Subcutaneous abdominal adipose tissue (tissue), 5 donors: ENCODE results near the gene TMEM254.
A peak's percentile ranks its signal among the peaks of the same experiment; 100 is the strongest.
"Not testable (repeated sequence)": the region's sequence is repeated elsewhere in the genome, so short reads cannot be mapped to it uniquely, and the experiment has no call there.

ENCODE experiments used
- H3K27ac ChIP-seq: one replicate; pipeline ENCODE4 v1.7.0; 2013; ENCODE audit warnings: low read depth, mild to moderate bottlenecking, inconsistent platforms, low read length, moderate library complexity
- H3K27me3 ChIP-seq, 5 donors: one replicate each; pipeline ENCODE4 v1.7.0; 2013; ENCODE audit warnings: low read length in 5 of 5, inconsistent platforms in 1 of 5; ENCODE audit not compliant: control insufficient read depth in 5 of 5, insufficient read depth in 4 of 5
- H3K36me3 ChIP-seq, 5 donors: one replicate each; pipeline ENCODE4 v1.7.0; 2013; ENCODE audit warnings: low read length in 5 of 5; ENCODE audit not compliant: control insufficient read depth in 5 of 5, insufficient read depth in 5 of 5
- H3K4me1 ChIP-seq, 5 donors: one replicate each; pipeline ENCODE4 v1.7.0; 2013; ENCODE audit warnings: low read length in 5 of 5, mild to moderate bottlenecking in 3 of 5, moderate library complexity in 1 of 5; ENCODE audit not compliant: control insufficient read depth in 5 of 5, insufficient read depth in 5 of 5
- H3K4me3 ChIP-seq, 5 donors: one replicate each; pipeline ENCODE4 v1.7.0; 2013; ENCODE audit warnings: low read length in 5 of 5, low read depth in 1 of 5
- H3K9ac ChIP-seq, 5 donors: one replicate each; pipeline ENCODE4 v1.7.0; 2013; ENCODE audit warnings: low read length in 5 of 5, mild to moderate bottlenecking in 4 of 5, moderate library complexity in 3 of 5
- H3K9me3 ChIP-seq, 5 donors: one replicate each; pipeline ENCODE4 v1.7.0; 2013; ENCODE audit warnings: low read length in 5 of 5; ENCODE audit not compliant: control insufficient read depth in 5 of 5
- donor health status: healthy.
- donor health status: healthy.
- donor health status: healthy.
- donor health status: healthy.
- donor health status: healthy.

The TMEM254 gene, protein sequence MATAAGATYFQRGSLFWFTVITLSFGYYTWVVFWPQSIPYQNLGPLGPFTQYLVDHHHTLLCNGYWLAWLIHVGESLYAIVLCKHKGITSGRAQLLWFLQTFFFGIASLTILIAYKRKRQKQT

DNA sequence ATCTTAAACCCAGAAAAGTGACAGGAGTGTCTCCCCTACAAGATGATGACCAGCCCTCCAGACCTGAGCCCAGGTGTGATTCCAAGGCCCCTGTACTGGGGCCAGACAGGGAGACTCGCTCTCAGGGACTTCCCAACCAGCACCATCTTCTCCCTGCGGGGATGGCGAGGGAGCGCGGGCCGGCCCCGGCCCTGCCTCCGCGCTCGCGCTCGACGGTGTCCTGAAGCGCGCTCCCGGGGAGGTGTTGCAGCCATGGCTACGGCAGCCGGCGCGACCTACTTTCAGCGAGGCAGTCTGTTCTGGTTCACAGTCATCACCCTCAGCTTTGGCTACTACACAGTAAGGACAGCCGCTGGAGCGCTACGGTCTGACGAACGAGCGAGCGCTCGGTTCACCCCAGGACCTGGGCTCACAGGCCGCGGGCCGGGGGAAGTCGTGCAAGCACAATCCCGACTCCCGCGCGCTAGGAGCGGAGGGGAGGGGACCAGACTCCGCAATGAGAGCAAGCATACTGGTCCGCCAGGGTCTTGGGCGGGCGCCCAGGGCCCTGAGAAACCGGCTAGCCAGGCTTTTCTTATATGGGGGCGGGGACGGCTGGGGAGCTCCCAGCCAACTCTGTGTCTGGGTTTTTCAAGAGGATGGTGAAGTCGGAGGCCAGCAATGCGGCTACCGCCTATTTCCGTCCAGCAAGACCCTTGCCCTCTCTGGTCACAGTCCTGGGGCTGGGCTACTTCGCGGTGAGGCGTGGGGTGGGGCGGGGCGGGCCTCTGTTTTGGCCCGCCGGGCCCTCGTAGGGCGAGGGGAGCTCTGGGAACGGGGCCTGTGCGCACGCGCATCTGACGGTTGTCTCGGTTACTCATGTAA lies at the start of gene TMEM254:
Gene TMEM254, plus strand, starts transcription at position 218 of the 864 bp plus-strand sequence. Its CDS starts 35 bp downstream, at position 253.
- Histone ChIP-seq H3K9me3 (no peaks in the 10 kb centered on the region), H3K9ac (peak within 1 kb of the TSS; percentile 78 to 98 (median 94)), H3K4me3 (peak within 1 kb of the TSS; percentile 84 to 98 (median 90)), H3K4me1 (peaks cover 0 to 22% (median 18%) of the 10 kb centered on the region in 5 donors), H3K27ac (peak within 1 kb of the TSS; percentile 97), H3K36me3 (peaks cover 0 to 10% (median 6%) of the 10 kb centered on the region in 5 donors), H3K27me3 (no peaks in the 10 kb centered on the region)

DNA sequence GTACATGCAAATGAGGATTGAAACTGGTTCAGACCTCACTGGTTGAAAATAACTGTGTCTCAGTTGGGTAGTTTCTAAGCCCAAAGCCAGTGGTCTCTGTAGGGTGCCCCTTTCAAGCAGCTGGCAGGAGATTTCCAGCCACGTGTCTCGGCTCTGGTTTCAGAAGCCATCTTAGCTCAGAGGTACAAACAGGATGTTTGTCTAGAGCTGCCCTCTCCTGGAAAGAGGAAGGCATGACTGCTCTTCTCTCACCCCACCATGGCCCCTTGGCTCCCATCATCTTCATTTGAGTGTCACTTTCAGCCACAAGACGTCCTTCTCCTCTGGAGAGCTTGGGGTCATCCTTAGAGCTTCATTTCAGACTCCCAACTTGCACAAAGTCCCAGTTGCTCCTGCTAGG lies 49.3 kb upstream of the TMEM254 start:
- H3K9me3 ChIP-seq, H3K4me1 ChIP-seq, H3K4me3 ChIP-seq, H3K27me3 ChIP-seq, H3K36me3 ChIP-seq, H3K9ac ChIP-seq, H3K27ac ChIP-seq: not testable (repeated sequence)

DNA sequence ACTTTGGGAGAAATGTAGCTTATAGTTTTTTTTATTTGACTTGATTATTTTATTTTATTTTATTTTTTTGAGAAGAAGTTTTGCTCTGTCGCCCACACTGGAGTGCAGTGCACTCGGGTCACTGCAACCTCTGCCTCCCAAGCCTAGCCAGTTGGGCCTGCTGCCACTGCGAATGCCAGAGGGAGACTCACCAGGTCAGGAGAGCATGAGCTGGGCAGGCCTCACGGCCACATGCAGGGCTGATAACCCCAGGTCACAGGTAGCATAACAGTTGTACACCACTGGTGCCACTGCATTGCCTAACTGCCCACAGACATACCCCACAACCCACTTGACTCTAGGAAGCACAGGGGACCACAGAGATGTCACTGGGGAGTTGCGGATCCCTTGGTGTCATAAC lies 48.6 kb upstream of the TMEM254 start:
- not testable (repeated sequence) for H3K27me3 ChIP-seq, H3K4me1 ChIP-seq, H3K9me3 ChIP-seq, H3K4me3 ChIP-seq, H3K36me3 ChIP-seq, H3K9ac ChIP-seq, H3K27ac ChIP-seq

DNA sequence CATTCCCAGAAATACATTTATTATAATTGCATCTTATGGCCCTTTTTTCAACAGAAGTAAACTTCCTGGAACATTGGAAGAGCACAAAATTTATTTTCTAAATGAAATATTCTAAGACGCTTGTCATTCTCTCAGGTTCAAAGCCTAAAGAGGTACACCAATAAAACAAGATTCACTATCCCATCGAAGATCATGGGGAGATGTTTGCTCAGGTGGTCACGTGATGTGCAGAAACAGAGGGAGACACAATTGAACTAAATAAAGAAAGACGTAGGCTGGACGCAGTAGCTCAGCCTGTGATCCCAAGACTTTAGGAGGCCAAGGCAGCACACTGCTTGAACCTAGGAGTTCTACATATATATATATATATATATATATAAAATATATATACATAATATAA lies 46.0 kb upstream of the TMEM254 start:
- H3K4me3 ChIP-seq = no peak overlapping the region
- no peak overlapping the region for H3K27ac ChIP-seq
- H3K9me3 ChIP-seq = no peaks in the 10 kb centered on the region
- H3K27me3 ChIP-seq = no peaks in the 10 kb centered on the region
- no peak overlapping the region for H3K9ac ChIP-seq
- H3K36me3 ChIP-seq = no peaks in the 10 kb centered on the region
- no peaks in the 10 kb centered on the region for H3K4me1 ChIP-seq

DNA sequence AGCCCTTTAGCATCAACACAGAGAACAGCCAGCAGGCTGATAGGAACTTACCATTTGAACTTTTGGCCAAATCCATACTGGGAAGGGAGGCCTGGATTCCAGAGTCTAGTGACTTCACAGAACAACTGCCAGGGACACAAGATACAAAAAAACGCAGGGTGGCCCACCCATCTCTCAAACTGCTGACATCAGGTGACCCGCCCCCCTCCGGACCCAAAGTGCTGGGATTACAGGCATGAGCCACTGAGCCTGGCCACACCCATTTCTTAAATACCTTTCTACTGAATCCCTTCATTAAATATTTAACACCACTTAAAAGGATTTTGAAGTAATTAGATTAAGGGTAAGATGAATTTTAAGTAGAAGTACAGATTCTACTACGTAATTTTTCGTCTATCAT lies 43.7 kb upstream of the TMEM254 start:
- not testable (repeated sequence) for H3K4me1 ChIP-seq, H3K4me3 ChIP-seq, H3K9ac ChIP-seq, H3K9me3 ChIP-seq, H3K27ac ChIP-seq, H3K27me3 ChIP-seq, H3K36me3 ChIP-seq

DNA sequence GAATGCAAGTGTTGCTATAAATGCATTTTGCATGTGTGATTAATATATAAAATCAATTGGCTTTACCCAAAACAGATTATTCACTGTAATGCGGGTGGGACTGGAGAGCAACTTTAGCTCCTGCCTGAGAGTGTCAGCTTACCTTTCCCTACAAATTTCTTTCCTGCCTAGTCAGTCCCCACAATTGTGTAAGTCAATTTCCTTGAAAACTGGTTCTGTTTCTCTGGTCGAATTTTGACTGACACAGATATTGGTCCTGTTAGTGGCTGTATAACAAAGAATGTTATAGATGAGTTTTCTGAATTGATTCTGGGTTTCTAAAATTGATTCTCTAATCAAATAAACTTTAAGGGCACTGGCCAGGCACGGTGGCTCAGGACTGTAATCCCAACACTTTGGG lies 43.0 kb upstream of the TMEM254 start:
- H3K27me3 ChIP-seq, H3K36me3 ChIP-seq, H3K4me1 ChIP-seq, H3K27ac ChIP-seq, H3K9me3 ChIP-seq, H3K9ac ChIP-seq, H3K4me3 ChIP-seq: not testable (repeated sequence)

DNA sequence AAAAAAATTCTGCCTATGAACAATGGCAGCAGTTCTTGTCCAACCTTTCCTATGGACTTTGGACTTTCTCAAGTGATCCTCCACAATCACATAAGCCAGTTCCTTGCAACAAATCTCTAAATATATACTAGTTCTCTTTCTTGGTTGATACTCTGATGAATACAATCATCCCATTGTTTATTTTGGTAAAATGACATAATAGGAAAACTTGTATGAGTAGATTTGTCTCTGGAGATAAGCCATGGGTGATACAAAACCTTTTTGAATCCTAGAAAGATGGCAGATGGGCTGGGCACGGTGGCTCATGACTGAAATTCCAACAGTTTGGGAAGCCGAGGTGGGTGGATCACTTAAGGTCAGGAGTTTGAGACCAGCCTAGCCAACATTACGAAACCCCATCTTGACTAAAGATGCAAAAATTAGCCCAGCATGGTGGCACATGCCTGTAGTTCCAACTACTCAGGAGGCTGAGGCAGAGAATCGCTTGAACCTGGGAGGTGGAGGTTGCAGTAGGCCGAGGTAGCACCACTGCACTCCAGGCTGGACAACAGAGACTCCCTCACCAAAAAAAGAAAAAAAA lies 41.5 kb upstream of the TMEM254 start:
- not testable (repeated sequence) for H3K4me3 ChIP-seq, H3K9ac ChIP-seq, H3K27ac ChIP-seq, H3K36me3 ChIP-seq, H3K27me3 ChIP-seq, H3K4me1 ChIP-seq, H3K9me3 ChIP-seq

DNA sequence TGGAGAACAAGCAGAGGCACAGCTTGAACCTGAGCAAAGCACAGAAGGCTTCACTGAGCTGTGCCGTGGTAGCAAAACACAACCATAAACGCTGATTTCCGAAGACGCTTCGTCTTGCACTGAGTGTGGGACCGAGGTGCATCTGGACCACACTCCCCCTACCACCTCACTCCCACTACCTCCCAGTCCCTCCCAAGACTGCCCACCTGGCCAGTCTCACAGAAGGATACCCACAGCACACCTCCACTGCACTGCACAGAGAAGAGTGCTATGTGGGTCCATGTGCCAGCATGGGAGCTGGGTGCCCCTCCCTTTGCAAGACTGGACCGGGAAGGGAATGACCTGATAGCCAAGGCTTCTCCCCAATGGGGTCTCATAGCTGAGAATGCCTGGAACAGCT lies 40.2 kb upstream of the TMEM254 start:
- not testable (repeated sequence) for H3K9ac ChIP-seq, H3K27me3 ChIP-seq, H3K9me3 ChIP-seq, H3K4me3 ChIP-seq, H3K36me3 ChIP-seq, H3K4me1 ChIP-seq, H3K27ac ChIP-seq

DNA sequence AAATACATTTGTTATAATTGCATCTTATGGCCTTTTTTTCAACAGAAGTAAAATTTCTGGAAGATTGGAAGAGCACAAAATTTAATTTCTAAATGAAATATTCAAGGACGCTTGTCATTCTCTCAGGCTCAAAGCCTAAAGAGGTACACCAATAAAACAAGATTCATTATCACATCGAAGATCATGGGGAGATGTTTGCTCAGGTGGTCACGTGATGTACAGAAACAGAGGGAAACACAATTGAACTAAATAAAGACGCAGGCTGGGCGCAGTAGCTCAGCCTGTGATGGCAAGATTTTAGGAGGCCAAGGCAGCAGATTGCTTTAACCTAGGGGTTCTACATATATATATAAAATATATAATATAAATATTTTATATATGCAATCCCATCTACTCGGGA lies 37.3 kb upstream of the TMEM254 start:
- no peaks in the 10 kb centered on the region for H3K4me1 ChIP-seq
- H3K9ac ChIP-seq = no peak overlapping the region
- no peaks in the 10 kb centered on the region for H3K36me3 ChIP-seq

DNA sequence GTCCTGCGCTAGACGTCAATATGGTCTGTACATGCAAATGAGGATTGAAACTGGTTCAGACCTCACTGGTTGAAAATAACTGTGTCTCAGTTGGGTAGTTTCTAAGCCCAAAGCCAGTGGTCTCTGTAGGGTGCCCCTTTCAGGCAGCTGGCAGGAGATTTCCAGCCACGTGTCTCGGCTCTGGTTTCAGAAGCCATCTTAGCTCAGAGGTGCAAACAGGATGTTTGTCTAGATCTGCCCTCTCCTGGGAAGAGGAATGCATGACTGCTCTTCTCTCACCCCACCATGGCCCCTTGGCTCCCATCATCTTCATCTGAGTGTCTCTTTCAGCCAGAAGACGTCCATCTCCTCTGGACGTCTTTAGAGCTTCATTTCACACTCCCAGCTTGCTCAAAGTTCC lies 33.5 kb upstream of the TMEM254 start:
- H3K4me3 ChIP-seq, H3K27me3 ChIP-seq, H3K4me1 ChIP-seq, H3K9ac ChIP-seq, H3K36me3 ChIP-seq, H3K9me3 ChIP-seq, H3K27ac ChIP-seq: not testable (repeated sequence)

More for the DNA sequence above, 37.3 kb upstream of the TMEM254 start:
- H3K4me3 ChIP-seq = no peak overlapping the region
- H3K9me3 ChIP-seq = no peaks in the 10 kb centered on the region
- H3K27me3 ChIP-seq = no peaks in the 10 kb centered on the region
- H3K27ac ChIP-seq = no peak overlapping the region
